Endodermal cell (in vitro differentiated cells): ENCODE data around the gene PAMR1. TPM values are rescaled to one million over a fixed set of nuclear protein-coding genes. Genes with fewer than 3 reads are reported as not detected.

Experiments used
- DNase-seq: peaks from one replicate; pipeline ENCODE4 v3.0.0-alpha.2; 2017
- H3K27ac ChIP-seq: 2 replicates; pipeline ENCODE4 v1.5.1; 2013; ENCODE audit warnings: mild to moderate bottlenecking, low read depth, low read length, moderate library complexity
- H3K27me3 ChIP-seq: 2 replicates; pipeline ENCODE4 v1.6.1; 2013; ENCODE audit warnings: mild to moderate bottlenecking, low read length, moderate library complexity; ENCODE audit not compliant: insufficient read depth, control insufficient read depth, poor library complexity, severe bottlenecking
- H3K36me3 ChIP-seq: 2 replicates; pipeline ENCODE4 v1.7.0; 2013; ENCODE audit warnings: mild to moderate bottlenecking, low read length, moderate library complexity; ENCODE audit not compliant: control insufficient read depth, insufficient read depth
- H3K4me1 ChIP-seq: one replicate; pipeline ENCODE4 v1.7.0; 2013; ENCODE audit warnings: low read length; ENCODE audit not compliant: control insufficient read depth, insufficient read depth
- H3K4me3 ChIP-seq: 2 replicates; pipeline ENCODE4 v1.5.1; 2013; ENCODE audit warnings: mild to moderate bottlenecking, low read length, moderate library complexity
- H3K9ac ChIP-seq: 2 replicates; pipeline ENCODE4 v1.6.1; 2013; ENCODE audit warnings: mild to moderate bottlenecking, low read length, moderate library complexity; ENCODE audit not compliant: poor library complexity, severe bottlenecking; ENCODE audit errors: extremely low read depth
- H3K9me3 ChIP-seq: 2 replicates; pipeline ENCODE4 v1.6.1; 2013; ENCODE audit warnings: mild to moderate bottlenecking, low read length, moderate library complexity; ENCODE audit not compliant: control insufficient read depth
- H3K27ac Mint-ChIP-seq: 2 replicates; pipeline ENCODE4 v1.8.0; 2020; ENCODE audit warnings: mixed read lengths
- H3K27me3 Mint-ChIP-seq: 2 replicates; pipeline ENCODE4 v1.8.0; 2021; ENCODE audit warnings: mild to moderate bottlenecking, mixed read lengths; ENCODE audit not compliant: insufficient read depth
- H3K36me3 Mint-ChIP-seq: 2 replicates; pipeline ENCODE4 v1.8.0; 2020; ENCODE audit warnings: low read depth, mixed read lengths
- H3K4me1 Mint-ChIP-seq: 2 replicates; pipeline ENCODE4 v1.8.0; 2020; ENCODE audit warnings: mixed read lengths
- H3K4me3 Mint-ChIP-seq: 2 replicates; pipeline ENCODE4 v1.8.0; 2020; ENCODE audit warnings: mild to moderate bottlenecking, moderate library complexity, mixed read lengths
- H3K9me3 Mint-ChIP-seq: 2 replicates; pipeline ENCODE4 v1.8.0; 2020; ENCODE audit warnings: mild to moderate bottlenecking, mixed read lengths
- CTCF ChIP-seq: fragments of 200-600 bp; sonication (generic); conservative IDR thresholded peaks from 2 replicates; pipeline ENCODE4 v1.5.0; 2021; ENCODE audit warnings: antibody characterized with exemption, mild to moderate bottlenecking
- WGBS, 2 experiments: methylation state at CpG; one replicate each; pipeline versions ENCODE4 v1.1.5 to v1.1.7; 2013; ENCODE audit warnings: missing lambda C conversion rate in 2 of 2, mixed read lengths in 1 of 2; ENCODE audit not compliant: insufficient coverage in 1 of 2, insufficient read length in 1 of 2; 5-methylcytosine and 5-hydroxymethylcytosine counted together
- total RNA-seq, 2 donors: library from RNA; stranded (reverse); fragmentation: NEBNext Ultra II Directional in 1 of 2; extraction: Animal tissue kit (Norgen Biotek cat#: 25700) in 1 of 2; gene quantifications; 2 replicates in 1 of 2; 3 replicates in 1 of 2; pipeline ENCODE4 v1.2.1, GENCODE V29; 2021

The PAMR1 gene
- total RNA-seq, 2 donors from 2014 or later = 55.3 to 79.0 TPM

- Histone ChIP-seq H3K4me3 (no peak overlapping the region), H3K9ac (no peak overlapping the region), H3K4me1 (peaks cover 13% of the 10 kb centered on the region), H3K27ac (no peak overlapping the region), H3K27me3 (no peaks in the 10 kb centered on the region), H3K9me3 (no peaks in the 10 kb centered on the region), H3K36me3 (no peaks in the 10 kb centered on the region)
- TF ChIP-seq CTCF = no peak
- Mint-ChIP-seq H3K9me3 (no peaks in the 10 kb centered on the region), H3K4me1 (peaks cover 18% of the 10 kb centered on the region), H3K36me3 (no peaks in the 10 kb centered on the region), H3K27me3 (peaks cover 3% of the 10 kb centered on the region), H3K27ac (no peak overlapping the region), H3K4me3 (no peak overlapping the region)
- DNase-seq = no peak
These were observed 30.1 kb upstream of the PAMR1 start for GRCh38 chr11:35555488-35555887.

GRCh38 chr11:35554491-35555437, 29.3 kb upstream of the PAMR1 start:
- H3K36me3 ChIP-seq = no peaks in the 10 kb centered on the region
- Mint-ChIP-seq H3K27me3 (peaks cover under 1% of the 10 kb centered on the region), H3K9me3 (no peaks in the 10 kb centered on the region), H3K36me3 (no peaks in the 10 kb centered on the region), H3K27ac (peak overlapping the region; percentile 66), H3K4me1 (peaks cover 23% of the 10 kb centered on the region), H3K4me3 (no peak overlapping the region)
- H3K4me1 ChIP-seq = peaks cover 17% of the 10 kb centered on the region
- no peak overlapping the region for H3K4me3 ChIP-seq
- no peaks in the 10 kb centered on the region for H3K9me3 ChIP-seq
- H3K9ac ChIP-seq = no peak overlapping the region
- no peaks in the 10 kb centered on the region for H3K27me3 ChIP-seq
- 55 to 60% methylated on average over 4 to 5 of the region's 5 CpGs for WGBS, 2 experiments
- no peak overlapping the region for H3K27ac ChIP-seq
- no peak for DNase-seq
- TF ChIP-seq CTCF = peak; percentile 74

GRCh38 chr11:35553831-35554230, 28.4 kb upstream of the PAMR1 start:
- H3K9me3 Mint-ChIP-seq = no peaks in the 10 kb centered on the region
- WGBS, 2 experiments = 40 to 88% methylated on average over 1 of the region's 1 CpG
- H3K4me1 ChIP-seq = peaks cover 25% of the 10 kb centered on the region
- DNase-seq = no peak
- H3K9ac ChIP-seq = no peak overlapping the region
- H3K27ac ChIP-seq = no peak overlapping the region
- no peaks in the 10 kb centered on the region for H3K36me3 Mint-ChIP-seq
- TF ChIP-seq CTCF = no peak
- no peaks in the 10 kb centered on the region for H3K9me3 ChIP-seq
- H3K27me3 Mint-ChIP-seq = no peaks in the 10 kb centered on the region
- no peaks in the 10 kb centered on the region for H3K27me3 ChIP-seq
- no peaks in the 10 kb centered on the region for H3K36me3 ChIP-seq
- no peak overlapping the region for H3K4me3 Mint-ChIP-seq
- H3K4me3 ChIP-seq = no peak overlapping the region
- H3K4me1 Mint-ChIP-seq = peaks cover 32% of the 10 kb centered on the region
- H3K27ac Mint-ChIP-seq = no peak overlapping the region
